Panc1 (cell line): ENCODE measurements around the gene HES7.

ENCODE experiments used
- POLR2AphosphoS5 ChIP-seq: IDR thresholded peaks from 2 replicates; pipeline ENCODE4 v1.6.1; 2012; ENCODE audit warnings: mild to moderate bottlenecking, low read depth, low read length, moderate library complexity
- SIN3A ChIP-seq: IDR thresholded peaks from 2 replicates; pipeline ENCODE4 v1.6.1; 2012; ENCODE audit warnings: low read depth, mild to moderate bottlenecking, low read length, moderate library complexity, borderline replicate concordance; ENCODE audit not compliant: insufficient read depth
- TF ChIP-seq, protein P1 (sequence below): fragments of 450-650 bp; IDR thresholded peaks from 2 replicates; pipeline ENCODE4 v1.5.1; 2017; ENCODE audit warnings: mild to moderate bottlenecking
- TF ChIP-seq, protein P2 (sequence below), 2 experiments: IDR thresholded peaks; 2 replicates each; pipeline ENCODE4 v1.6.1; 2011 to 2012; ENCODE audit warnings: low read depth in 2 of 2, control low read depth in 1 of 2, low read length in 1 of 2, mild to moderate bottlenecking in 1 of 2, moderate library complexity in 1 of 2; ENCODE audit not compliant: insufficient read depth in 1 of 2

DNA sequence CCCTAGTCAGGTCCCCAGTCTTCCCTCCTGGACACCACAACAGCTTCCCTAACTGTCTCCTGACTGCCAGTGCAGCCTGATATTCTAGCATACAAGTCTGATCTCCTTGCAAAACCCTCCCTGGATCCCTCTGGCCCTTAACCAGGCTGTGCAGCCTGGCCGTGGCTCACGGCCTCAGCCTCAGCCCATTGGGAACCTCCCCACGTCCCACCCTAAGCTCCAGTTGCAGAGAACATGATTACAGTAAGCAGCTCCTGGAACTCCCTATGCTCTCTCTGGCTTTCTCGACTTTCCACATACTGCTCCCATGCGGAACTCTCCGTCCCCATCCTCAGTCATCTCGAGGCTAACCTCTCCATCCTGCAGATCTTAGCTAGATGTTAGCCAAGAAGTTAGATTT, 49.4 kb downstream of the HES7 start:
- TF ChIP-seq POLR2AphosphoS5 (no peak), SIN3A (no peak)
- TF ChIP-seq, protein P1, sequence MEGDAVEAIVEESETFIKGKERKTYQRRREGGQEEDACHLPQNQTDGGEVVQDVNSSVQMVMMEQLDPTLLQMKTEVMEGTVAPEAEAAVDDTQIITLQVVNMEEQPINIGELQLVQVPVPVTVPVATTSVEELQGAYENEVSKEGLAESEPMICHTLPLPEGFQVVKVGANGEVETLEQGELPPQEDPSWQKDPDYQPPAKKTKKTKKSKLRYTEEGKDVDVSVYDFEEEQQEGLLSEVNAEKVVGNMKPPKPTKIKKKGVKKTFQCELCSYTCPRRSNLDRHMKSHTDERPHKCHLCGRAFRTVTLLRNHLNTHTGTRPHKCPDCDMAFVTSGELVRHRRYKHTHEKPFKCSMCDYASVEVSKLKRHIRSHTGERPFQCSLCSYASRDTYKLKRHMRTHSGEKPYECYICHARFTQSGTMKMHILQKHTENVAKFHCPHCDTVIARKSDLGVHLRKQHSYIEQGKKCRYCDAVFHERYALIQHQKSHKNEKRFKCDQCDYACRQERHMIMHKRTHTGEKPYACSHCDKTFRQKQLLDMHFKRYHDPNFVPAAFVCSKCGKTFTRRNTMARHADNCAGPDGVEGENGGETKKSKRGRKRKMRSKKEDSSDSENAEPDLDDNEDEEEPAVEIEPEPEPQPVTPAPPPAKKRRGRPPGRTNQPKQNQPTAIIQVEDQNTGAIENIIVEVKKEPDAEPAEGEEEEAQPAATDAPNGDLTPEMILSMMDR: no peak
- TF ChIP-seq, protein P2, sequence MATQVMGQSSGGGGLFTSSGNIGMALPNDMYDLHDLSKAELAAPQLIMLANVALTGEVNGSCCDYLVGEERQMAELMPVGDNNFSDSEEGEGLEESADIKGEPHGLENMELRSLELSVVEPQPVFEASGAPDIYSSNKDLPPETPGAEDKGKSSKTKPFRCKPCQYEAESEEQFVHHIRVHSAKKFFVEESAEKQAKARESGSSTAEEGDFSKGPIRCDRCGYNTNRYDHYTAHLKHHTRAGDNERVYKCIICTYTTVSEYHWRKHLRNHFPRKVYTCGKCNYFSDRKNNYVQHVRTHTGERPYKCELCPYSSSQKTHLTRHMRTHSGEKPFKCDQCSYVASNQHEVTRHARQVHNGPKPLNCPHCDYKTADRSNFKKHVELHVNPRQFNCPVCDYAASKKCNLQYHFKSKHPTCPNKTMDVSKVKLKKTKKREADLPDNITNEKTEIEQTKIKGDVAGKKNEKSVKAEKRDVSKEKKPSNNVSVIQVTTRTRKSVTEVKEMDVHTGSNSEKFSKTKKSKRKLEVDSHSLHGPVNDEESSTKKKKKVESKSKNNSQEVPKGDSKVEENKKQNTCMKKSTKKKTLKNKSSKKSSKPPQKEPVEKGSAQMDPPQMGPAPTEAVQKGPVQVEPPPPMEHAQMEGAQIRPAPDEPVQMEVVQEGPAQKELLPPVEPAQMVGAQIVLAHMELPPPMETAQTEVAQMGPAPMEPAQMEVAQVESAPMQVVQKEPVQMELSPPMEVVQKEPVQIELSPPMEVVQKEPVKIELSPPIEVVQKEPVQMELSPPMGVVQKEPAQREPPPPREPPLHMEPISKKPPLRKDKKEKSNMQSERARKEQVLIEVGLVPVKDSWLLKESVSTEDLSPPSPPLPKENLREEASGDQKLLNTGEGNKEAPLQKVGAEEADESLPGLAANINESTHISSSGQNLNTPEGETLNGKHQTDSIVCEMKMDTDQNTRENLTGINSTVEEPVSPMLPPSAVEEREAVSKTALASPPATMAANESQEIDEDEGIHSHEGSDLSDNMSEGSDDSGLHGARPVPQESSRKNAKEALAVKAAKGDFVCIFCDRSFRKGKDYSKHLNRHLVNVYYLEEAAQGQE (IDR thresholded peaks at IDR 0.05; ENCODE audit: insufficient read depth in 1 of 2, low read depth in 2 of 2, low read length in 1 of 2): no peak
